ENCODE data around the gene HNRNPC. TPM values are rescaled to one million over a fixed set of nuclear protein-coding genes. Genes with fewer than 3 reads are reported as not detected.

HNRNPC gene
- total and polyA plus RNA-seq, 10 of the 15 experiments (the other 5 are each of a cell fraction or from before 2014, with no cell fraction given): 679 to 1,492 (median 1,262) TPM

- TF ChIP-seq, protein P1, sequence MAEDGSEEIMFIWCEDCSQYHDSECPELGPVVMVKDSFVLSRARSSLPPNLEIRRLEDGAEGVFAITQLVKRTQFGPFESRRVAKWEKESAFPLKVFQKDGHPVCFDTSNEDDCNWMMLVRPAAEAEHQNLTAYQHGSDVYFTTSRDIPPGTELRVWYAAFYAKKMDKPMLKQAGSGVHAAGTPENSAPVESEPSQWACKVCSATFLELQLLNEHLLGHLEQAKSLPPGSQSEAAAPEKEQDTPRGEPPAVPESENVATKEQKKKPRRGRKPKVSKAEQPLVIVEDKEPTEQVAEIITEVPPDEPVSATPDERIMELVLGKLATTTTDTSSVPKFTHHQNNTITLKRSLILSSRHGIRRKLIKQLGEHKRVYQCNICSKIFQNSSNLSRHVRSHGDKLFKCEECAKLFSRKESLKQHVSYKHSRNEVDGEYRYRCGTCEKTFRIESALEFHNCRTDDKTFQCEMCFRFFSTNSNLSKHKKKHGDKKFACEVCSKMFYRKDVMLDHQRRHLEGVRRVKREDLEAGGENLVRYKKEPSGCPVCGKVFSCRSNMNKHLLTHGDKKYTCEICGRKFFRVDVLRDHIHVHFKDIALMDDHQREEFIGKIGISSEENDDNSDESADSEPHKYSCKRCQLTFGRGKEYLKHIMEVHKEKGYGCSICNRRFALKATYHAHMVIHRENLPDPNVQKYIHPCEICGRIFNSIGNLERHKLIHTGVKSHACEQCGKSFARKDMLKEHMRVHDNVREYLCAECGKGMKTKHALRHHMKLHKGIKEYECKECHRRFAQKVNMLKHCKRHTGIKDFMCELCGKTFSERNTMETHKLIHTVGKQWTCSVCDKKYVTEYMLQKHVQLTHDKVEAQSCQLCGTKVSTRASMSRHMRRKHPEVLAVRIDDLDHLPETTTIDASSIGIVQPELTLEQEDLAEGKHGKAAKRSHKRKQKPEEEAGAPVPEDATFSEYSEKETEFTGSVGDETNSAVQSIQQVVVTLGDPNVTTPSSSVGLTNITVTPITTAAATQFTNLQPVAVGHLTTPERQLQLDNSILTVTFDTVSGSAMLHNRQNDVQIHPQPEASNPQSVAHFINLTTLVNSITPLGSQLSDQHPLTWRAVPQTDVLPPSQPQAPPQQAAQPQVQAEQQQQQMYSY (CRISPR knock-in tag; IDR thresholded peaks at IDR 0.05): no peak
- no peak for TF ChIP-seq RB1 (IDR thresholded peaks at IDR 0.05; ENCODE audit: borderline replicate concordance)
- no peak for TF ChIP-seq SMARCA5 (IDR thresholded peaks at IDR 0.05)
- TF ChIP-seq, protein P2, sequence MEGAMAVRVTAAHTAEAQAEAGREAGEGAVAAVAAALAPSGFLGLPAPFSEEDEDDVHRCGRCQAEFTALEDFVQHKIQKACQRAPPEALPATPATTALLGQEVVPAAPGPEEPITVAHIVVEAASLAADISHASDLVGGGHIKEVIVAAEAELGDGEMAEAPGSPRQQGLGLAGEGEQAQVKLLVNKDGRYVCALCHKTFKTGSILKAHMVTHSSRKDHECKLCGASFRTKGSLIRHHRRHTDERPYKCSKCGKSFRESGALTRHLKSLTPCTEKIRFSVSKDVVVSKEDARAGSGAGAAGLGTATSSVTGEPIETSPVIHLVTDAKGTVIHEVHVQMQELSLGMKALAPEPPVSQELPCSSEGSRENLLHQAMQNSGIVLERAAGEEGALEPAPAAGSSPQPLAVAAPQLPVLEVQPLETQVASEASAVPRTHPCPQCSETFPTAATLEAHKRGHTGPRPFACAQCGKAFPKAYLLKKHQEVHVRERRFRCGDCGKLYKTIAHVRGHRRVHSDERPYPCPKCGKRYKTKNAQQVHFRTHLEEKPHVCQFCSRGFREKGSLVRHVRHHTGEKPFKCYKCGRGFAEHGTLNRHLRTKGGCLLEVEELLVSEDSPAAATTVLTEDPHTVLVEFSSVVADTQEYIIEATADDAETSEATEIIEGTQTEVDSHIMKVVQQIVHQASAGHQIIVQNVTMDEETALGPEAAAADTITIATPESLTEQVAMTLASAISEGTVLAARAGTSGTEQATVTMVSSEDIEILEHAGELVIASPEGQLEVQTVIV (IDR thresholded peaks at IDR 0.05; ENCODE audit: borderline replicate concordance, partially characterized antibody): no peak
- TF ChIP-seq TCF3 (IDR thresholded peaks at IDR 0.05; ENCODE audit: borderline replicate concordance, insufficient read depth, low read depth, low read length): no peak
- no peak for TF ChIP-seq BHLHE40 (IDR thresholded peaks at IDR 0.05; ENCODE audit: borderline replicate concordance in 1 of 2, low read depth in 2 of 2, low read length in 1 of 2)
- TF ChIP-seq, protein P3, sequence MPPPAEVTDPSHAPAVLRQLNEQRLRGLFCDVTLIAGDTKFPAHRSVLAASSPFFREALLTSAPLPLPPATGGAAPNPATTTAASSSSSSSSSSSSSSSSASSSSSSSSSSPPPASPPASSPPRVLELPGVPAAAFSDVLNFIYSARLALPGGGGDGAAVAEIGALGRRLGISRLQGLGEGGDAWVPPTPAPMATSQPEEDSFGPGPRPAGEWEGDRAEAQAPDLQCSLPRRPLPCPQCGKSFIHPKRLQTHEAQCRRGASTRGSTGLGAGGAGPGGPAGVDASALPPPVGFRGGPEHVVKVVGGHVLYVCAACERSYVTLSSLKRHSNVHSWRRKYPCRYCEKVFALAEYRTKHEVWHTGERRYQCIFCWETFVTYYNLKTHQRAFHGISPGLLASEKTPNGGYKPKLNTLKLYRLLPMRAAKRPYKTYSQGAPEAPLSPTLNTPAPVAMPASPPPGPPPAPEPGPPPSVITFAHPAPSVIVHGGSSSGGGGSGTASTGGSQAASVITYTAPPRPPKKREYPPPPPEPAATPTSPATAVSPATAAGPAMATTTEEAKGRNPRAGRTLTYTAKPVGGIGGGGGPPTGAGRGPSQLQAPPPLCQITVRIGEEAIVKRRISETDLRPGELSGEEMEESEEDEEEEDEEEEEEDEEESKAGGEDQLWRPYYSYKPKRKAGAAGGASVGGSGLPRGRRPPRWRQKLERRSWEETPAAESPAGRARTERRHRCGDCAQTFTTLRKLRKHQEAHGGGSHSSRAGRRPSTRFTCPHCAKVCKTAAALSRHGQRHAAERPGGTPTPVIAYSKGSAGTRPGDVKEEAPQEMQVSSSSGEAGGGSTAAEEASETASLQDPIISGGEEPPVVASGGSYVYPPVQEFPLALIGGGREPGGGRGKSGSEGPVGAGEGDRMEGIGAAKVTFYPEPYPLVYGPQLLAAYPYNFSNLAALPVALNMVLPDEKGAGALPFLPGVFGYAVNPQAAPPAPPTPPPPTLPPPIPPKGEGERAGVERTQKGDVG (CRISPR knock-in tag; IDR thresholded peaks at IDR 0.05): no peak
Measured at GRCh38 chr14:21211509-21211908, 57.7 kb downstream of the HNRNPC start (continued).

All from GM12878 (cell line).